Gastrocnemius medialis (tissue), 4 donors: ENCODE results near the gene HCRTR2.

Experiments used
- POLR2A ChIP-seq, 2 donors: fragments of 450-650 bp; IDR thresholded peaks; one replicate each; pipeline ENCODE4 v1.6.1; 2017; ENCODE audit warnings: antibody characterized with exemption in 2 of 2, mild to moderate bottlenecking in 2 of 2, moderate library complexity in 2 of 2
- TF ChIP-seq, protein P1 (sequence below), 5 experiments: fragments of 450-650 bp in 3 of 5; fragments of 200-600 bp in 2 of 5; sonication (generic) in 2 of 5; IDR thresholded peaks in 4 of 5; conservative IDR thresholded peaks in 1 of 5; 1 replicate in 4 of 5; 2 replicates in 1 of 5; pipeline ENCODE4 v1.5.1; 2016 to 2019; ENCODE audit warnings: antibody characterized with exemption in 5 of 5, mild to moderate bottlenecking in 3 of 5, moderate library complexity in 3 of 5

DNA sequence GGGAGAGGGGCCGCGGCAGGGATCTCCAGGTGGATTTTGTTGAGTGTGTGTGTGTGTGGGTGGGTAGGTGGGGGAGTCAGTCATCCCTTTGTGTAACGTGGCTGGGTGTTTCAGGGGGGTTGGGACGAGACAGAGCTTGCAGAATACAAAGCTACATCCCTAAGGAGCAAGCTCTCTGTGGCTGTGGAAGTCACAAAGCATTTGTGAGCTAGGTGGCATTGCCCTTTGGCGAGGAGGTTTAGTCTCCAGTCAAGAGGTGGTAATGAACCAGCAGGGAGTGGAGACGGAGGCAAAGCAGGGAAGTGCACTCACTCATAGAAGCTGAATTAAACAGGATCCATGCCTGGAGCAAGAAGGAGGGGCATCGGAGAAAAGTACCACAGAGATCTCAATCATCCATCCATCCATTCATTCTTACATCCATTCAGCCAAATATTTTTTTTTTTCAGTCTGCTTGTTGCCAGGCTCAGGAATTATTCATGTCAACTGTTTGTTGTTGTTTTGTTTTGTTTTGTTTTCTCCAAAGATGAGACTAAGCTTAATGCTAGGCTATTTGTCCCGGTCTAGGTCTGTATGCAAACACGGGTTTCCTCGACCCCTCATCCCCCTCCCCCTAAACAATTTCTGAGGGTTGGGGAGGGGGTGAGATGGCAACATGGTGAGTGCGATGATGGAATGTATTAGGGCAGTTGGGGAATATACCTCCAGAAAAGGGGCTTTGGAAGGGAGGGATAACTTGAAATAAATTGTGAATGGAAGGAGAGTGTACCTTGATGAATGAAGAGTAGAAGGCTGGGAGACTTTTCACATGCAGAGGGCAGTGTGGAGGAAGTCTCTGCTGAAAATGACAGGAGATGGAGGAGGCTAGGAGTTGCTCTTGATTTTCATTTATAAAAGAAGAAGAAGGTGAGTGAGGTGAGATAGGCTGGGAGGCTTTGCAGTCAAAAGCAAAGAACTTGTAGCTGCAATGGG lies 1.0 kb downstream of the HCRTR2 start:
- TF ChIP-seq, protein P1, sequence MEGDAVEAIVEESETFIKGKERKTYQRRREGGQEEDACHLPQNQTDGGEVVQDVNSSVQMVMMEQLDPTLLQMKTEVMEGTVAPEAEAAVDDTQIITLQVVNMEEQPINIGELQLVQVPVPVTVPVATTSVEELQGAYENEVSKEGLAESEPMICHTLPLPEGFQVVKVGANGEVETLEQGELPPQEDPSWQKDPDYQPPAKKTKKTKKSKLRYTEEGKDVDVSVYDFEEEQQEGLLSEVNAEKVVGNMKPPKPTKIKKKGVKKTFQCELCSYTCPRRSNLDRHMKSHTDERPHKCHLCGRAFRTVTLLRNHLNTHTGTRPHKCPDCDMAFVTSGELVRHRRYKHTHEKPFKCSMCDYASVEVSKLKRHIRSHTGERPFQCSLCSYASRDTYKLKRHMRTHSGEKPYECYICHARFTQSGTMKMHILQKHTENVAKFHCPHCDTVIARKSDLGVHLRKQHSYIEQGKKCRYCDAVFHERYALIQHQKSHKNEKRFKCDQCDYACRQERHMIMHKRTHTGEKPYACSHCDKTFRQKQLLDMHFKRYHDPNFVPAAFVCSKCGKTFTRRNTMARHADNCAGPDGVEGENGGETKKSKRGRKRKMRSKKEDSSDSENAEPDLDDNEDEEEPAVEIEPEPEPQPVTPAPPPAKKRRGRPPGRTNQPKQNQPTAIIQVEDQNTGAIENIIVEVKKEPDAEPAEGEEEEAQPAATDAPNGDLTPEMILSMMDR (IDR thresholded peaks at IDR 0.05 in 4 of 5, conservative IDR thresholded peaks at IDR 0.05 in 1 of 5) = no peak
- no peak for TF ChIP-seq POLR2A (IDR thresholded peaks at IDR 0.05)
